Measurements from ENCODE around the gene BAIAP2L2. TPM values are rescaled to one million over a fixed set of nuclear protein-coding genes. Genes with fewer than 3 reads are reported as not detected.

BAIAP2L2 gene
- polyA plus RNA-seq, 1 donor from 2014 or later, result 2.3 TPM

GRCh38 chr22:38111925-38112355, 1.5 kb upstream of the BAIAP2L2 start:
- no peaks in the 10 kb centered on the region for H3K79me2 ChIP-seq (replicated peaks; ENCODE audit: insufficient read depth, low read length)
- H3K9ac ChIP-seq (ENCODE audit: low read length), result no peak overlapping the region
- H3F3A ChIP-seq (ENCODE audit: insufficient read depth, low read length, poor library complexity, severe bottlenecking), result no peaks in the 10 kb centered on the region
- H3K36me3 ChIP-seq (ENCODE audit: insufficient read depth, low read length), result no peaks in the 10 kb centered on the region
- no peak overlapping the region for H3K4me2 ChIP-seq (ENCODE audit: low read length)
- no peak overlapping the region for H3K4me3 ChIP-seq (ENCODE audit: low read length)
- no peaks in the 10 kb centered on the region for H4K20me1 ChIP-seq (ENCODE audit: insufficient read depth)
- TF ChIP-seq REST (IDR thresholded peaks at IDR 0.05; ENCODE audit: borderline replicate concordance), result no peak
- no peak for TF ChIP-seq EP300 (conservative IDR thresholded peaks at IDR 0.05; ENCODE audit: poor library complexity, severe bottlenecking)
- TF ChIP-seq CTCF (IDR thresholded peaks at IDR 0.05; ENCODE audit: poor library complexity, severe bottlenecking), result no peak
- no peak for TF ChIP-seq POLR2AphosphoS5 (IDR thresholded peaks at IDR 0.05)
- TF ChIP-seq TAF1 (IDR thresholded peaks at IDR 0.05; ENCODE audit: low read depth), result no peak
- TF ChIP-seq EZH2 (IDR thresholded peaks at IDR 0.05; ENCODE audit: borderline replicate concordance, insufficient read depth, low read length, poor library complexity, severe bottlenecking), result no peak
- no peaks in the 10 kb centered on the region for H3K27me3 ChIP-seq (ENCODE audit: insufficient read depth, low read depth, low read length)
- no peak overlapping the region for H2AFZ ChIP-seq (ENCODE audit: low read depth, low read length)
- no peaks in the 10 kb centered on the region for H3K9me3 ChIP-seq (ENCODE audit: low read length)
- no peak overlapping the region for H3K27ac ChIP-seq (ENCODE audit: low read length)
- no peaks in the 10 kb centered on the region for H3K9me2 ChIP-seq (ENCODE audit: insufficient read depth, low read length)

GRCh38 chr22:38110863-38111852, 674 bp upstream of the BAIAP2L2 start:
- Histone ChIP-seq H3K9ac (ENCODE audit: low read length) (no peak overlapping the region), H3K27me3 (ENCODE audit: insufficient read depth, low read depth, low read length) (no peaks in the 10 kb centered on the region), H3K9me3 (ENCODE audit: low read length) (no peaks in the 10 kb centered on the region), H3K4me2 (ENCODE audit: low read length) (no peak overlapping the region), H2AFZ (ENCODE audit: low read depth, low read length) (no peak overlapping the region), H3K9me2 (ENCODE audit: insufficient read depth, low read length) (no peaks in the 10 kb centered on the region), H3K36me3 (ENCODE audit: insufficient read depth, low read length) (no peaks in the 10 kb centered on the region), H3K4me3 (ENCODE audit: low read length) (no peak overlapping the region), H4K20me1 (ENCODE audit: insufficient read depth) (no peaks in the 10 kb centered on the region), H3F3A (ENCODE audit: insufficient read depth, low read length, poor library complexity, severe bottlenecking) (no peaks in the 10 kb centered on the region), H3K79me2 (replicated peaks; ENCODE audit: insufficient read depth, low read length) (no peaks in the 10 kb centered on the region), H3K27ac (ENCODE audit: low read length) (no peak overlapping the region)
- TF ChIP-seq TAF1 (IDR thresholded peaks at IDR 0.05; ENCODE audit: low read depth) (no peak), CTCF (IDR thresholded peaks at IDR 0.05; ENCODE audit: poor library complexity, severe bottlenecking) (no peak), POLR2AphosphoS5 (IDR thresholded peaks at IDR 0.05) (no peak), RAD21 (conservative IDR thresholded peaks at IDR 0.05) (no peak), MXI1 (conservative IDR thresholded peaks at IDR 0.05; ENCODE audit: poor library complexity, severe bottlenecking) (no peak), REST (IDR thresholded peaks at IDR 0.05; ENCODE audit: borderline replicate concordance) (no peak), SMC3 (conservative IDR thresholded peaks at IDR 0.05; ENCODE audit: poor library complexity) (no peak), EZH2 (IDR thresholded peaks at IDR 0.05; ENCODE audit: borderline replicate concordance, insufficient read depth, low read length, poor library complexity, severe bottlenecking) (no peak), EP300 (conservative IDR thresholded peaks at IDR 0.05; ENCODE audit: poor library complexity, severe bottlenecking) (no peak)

Data from neural cell (in vitro differentiated cells).